Left cardiac atrium (tissue), 4 donors: Measurements from ENCODE around the gene ABCC6. TPM values are rescaled to one million over a fixed set of nuclear protein-coding genes. Genes with fewer than 3 reads are reported as not detected.
"Not testable (repeated sequence)": the region's sequence is repeated elsewhere in the genome, so short reads cannot be mapped to it uniquely, and the experiment has no call there.

Experiments used
- ATAC-seq, 2 donors: fragments of 200-7000 bp; cut with Tn5 transposase; one replicate each; pipeline ENCODE4 v1.9.1; 2020; ENCODE audit warnings: mild to moderate bottlenecking in 2 of 2, moderate library complexity in 2 of 2
- DNase-seq: peaks from one replicate; pipeline ENCODE4 v3.0.0-alpha.2; 2020
- intact Hi-C, 2 donors: fragments of 100-400 bp; cut with DNase I; formaldehyde crosslinking; loops; one replicate each; pipeline versions ENCODE4 v1.14.1 to v1.15.1; 2022 to 2023
- total RNA-seq, 2 donors: library from RNA; stranded (reverse); fragmentation: NEBNext Ultra II Directional; extraction: Animal tissue kit (Norgen Biotek cat#: 25700); gene quantifications; one replicate each; pipeline ENCODE4 v1.2.1, GENCODE V29; 2021
- donor health status: DM: no; HTN: yes; CAD: no.
- donor health status: DM: no; HTN: yes; CAD: no; lungs with severe emphysema.
- donor health status: DM: yes; HTN: yes; CAD: no.
- donor health status: Dilated cardiomyopathy.

ABCC6 gene
- total RNA-seq, 2 donors from 2014 or later = 2.0 to 8.2 TPM

GRCh38 chr16:16199428-16199827 lies 23.9 kb downstream of the ABCC6 start:
- not testable (repeated sequence) for DNase-seq, ATAC-seq
- intact Hi-C loops = loop anchor here in 1 of 2 donors (10.0 kb wide), 2 partner anchors 325 to 425 kb away; no protein-coding TSS in a partner anchor

- ATAC-seq (no peak), DNase-seq (no peak)
- intact Hi-C loops = loop anchor here in 1 of 2 donors (10.0 kb wide), 2 partner anchors 323 to 423 kb away; no protein-coding TSS in a partner anchor
These were observed 25.3 kb downstream of the ABCC6 start for GRCh38 chr16:16197966-16198365.

GRCh38 chr16:16197331-16197730 lies 26.0 kb downstream of the ABCC6 start:
- ATAC-seq (no peak), DNase-seq (no peak)
- intact Hi-C loops = loop anchor here in 1 of 2 donors (10.0 kb wide), 2 partner anchors 323 to 423 kb away; no protein-coding TSS in a partner anchor

GRCh38 chr16:16196099-16196498 lies 27.2 kb downstream of the ABCC6 start:
- ATAC-seq (no peak), DNase-seq (no peak)
- intact Hi-C loops = loop anchor here in 1 of 2 donors (10.0 kb wide), 2 partner anchors 321 to 421 kb away; no protein-coding TSS in a partner anchor

GRCh38 chr16:16191493-16192167 lies 31.7 kb downstream of the ABCC6 start:
- intact Hi-C loops = loop anchor here in 1 of 2 donors (10.0 kb wide), 2 partner anchors 317 to 417 kb away; no protein-coding TSS in a partner anchor
- DNase-seq (no peak), ATAC-seq (no peak)

- not testable (repeated sequence) for DNase-seq, ATAC-seq
- intact Hi-C loops = loop anchor here in 1 of 2 donors (10.0 kb wide), 2 partner anchors 316 to 416 kb away; no protein-coding TSS in a partner anchor
These were observed 32.3 kb downstream of the ABCC6 start for GRCh38 chr16:16190966-16191365.

- ATAC-seq (no peak), DNase-seq (no peak)
- intact Hi-C loops = loop anchor here in 1 of 2 donors (10.0 kb wide), 2 partner anchors 316 to 416 kb away; no protein-coding TSS in a partner anchor
These were observed 32.7 kb downstream of the ABCC6 start for GRCh38 chr16:16190546-16190945.

GRCh38 chr16:16189842-16190241 lies 33.5 kb downstream of the ABCC6 start:
- intact Hi-C loops = loop anchor here in 1 of 2 donors (10.0 kb wide), 2 partner anchors 315 to 415 kb away; no protein-coding TSS in a partner anchor
- ATAC-seq = no peak
- no peak for DNase-seq

- DNase-seq (no peak), ATAC-seq (no peak)
- intact Hi-C loops = no loop called here
These were observed 34.5 kb downstream of the ABCC6 start for GRCh38 chr16:16188827-16189226.

- ATAC-seq (no peak), DNase-seq (no peak)
- intact Hi-C loops = no loop called here
These were observed 36.5 kb downstream of the ABCC6 start for GRCh38 chr16:16186820-16187219.

- DNase-seq (no peak), ATAC-seq (no peak)
- intact Hi-C loops = no loop called here
These were observed 38.2 kb downstream of the ABCC6 start for GRCh38 chr16:16185095-16185494.

GRCh38 chr16:16184594-16184993 lies 38.7 kb downstream of the ABCC6 start:
- intact Hi-C loops = no loop called here
- no peak for DNase-seq
- ATAC-seq = no peak

GRCh38 chr16:16183562-16183961 lies 39.7 kb downstream of the ABCC6 start:
- no peak for ATAC-seq
- intact Hi-C loops = no loop called here
- DNase-seq = no peak

- intact Hi-C loops = no loop called here
- DNase-seq (no peak), ATAC-seq (no peak)
These were observed 40.4 kb downstream of the ABCC6 start for GRCh38 chr16:16182918-16183317.

- ATAC-seq, DNase-seq, intact Hi-C loops: not testable (repeated sequence)
These were observed 41.5 kb downstream of the ABCC6 start for GRCh38 chr16:16181748-16182147.

- ATAC-seq (no peak), DNase-seq (no peak)
- intact Hi-C loops = no loop called here
These were observed 44.7 kb downstream of the ABCC6 start for GRCh38 chr16:16178455-16179162.

- intact Hi-C loops = no loop called here
- no peak for DNase-seq
- ATAC-seq = no peak
These were observed 47.0 kb downstream of the ABCC6 start for GRCh38 chr16:16176328-16176727.

- intact Hi-C loops = no loop called here
- DNase-seq (no peak), ATAC-seq (peak; percentile 52 to 88)
These were observed 48.0 kb downstream of the ABCC6 start for GRCh38 chr16:16175296-16175695.

- intact Hi-C loops = no loop called here
- no peak for DNase-seq
- no peak for ATAC-seq
These were observed 50.3 kb downstream of the ABCC6 start for GRCh38 chr16:16172991-16173390.

- ATAC-seq = no peak
- no peak for DNase-seq
- intact Hi-C loops = no loop called here
These were observed 51.9 kb downstream of the ABCC6 start for GRCh38 chr16:16171332-16171919.
